Measurements from ENCODE around the gene ANKLE2. TPM values are rescaled to one million over a fixed set of nuclear protein-coding genes. Genes with fewer than 3 reads are reported as not detected.
A peak's percentile ranks its signal among the peaks of the same experiment; 100 is the strongest.

ANKLE2 gene
- total and polyA plus RNA-seq, 10 of the 15 experiments (the other 5 are each of a cell fraction or from before 2014, with no cell fraction given): 4.3 to 89.4 (median 53.0) TPM

GRCh38 chr12:132700212-132700822 lies 61.3 kb downstream of the ANKLE2 start (continued):
- TF ChIP-seq ZBTB4 (CRISPR knock-in tag; IDR thresholded peaks at IDR 0.05) (no peak), BHLHE40 (IDR thresholded peaks at IDR 0.05; ENCODE audit: borderline replicate concordance in 1 of 2, low read depth in 2 of 2, low read length in 1 of 2) (peak; percentile 95 to 97), STAT1 (conservative IDR thresholded peaks at IDR 0.05) (no peak), KLF5 (IDR thresholded peaks at IDR 0.05; ENCODE audit: partially characterized antibody) (no peak), RAD51 (IDR thresholded peaks at IDR 0.05) (peak; percentile 84), SMARCA5 (IDR thresholded peaks at IDR 0.05) (no peak), SUZ12 (IDR thresholded peaks at IDR 0.05; ENCODE audit: unreplicated experiment) (no peak), FOS (IDR thresholded peaks at IDR 0.05; ENCODE audit: borderline replicate concordance, extremely low read depth, insufficient read length) (no peak), BACH1 (IDR thresholded peaks at IDR 0.05; ENCODE audit: borderline replicate concordance) (no peak), IKZF2 (IDR thresholded peaks at IDR 0.05) (peak in 1 of 2 experiments; percentile 65; a peak in 3 of 4 replicates), E4F1 (IDR thresholded peaks at IDR 0.05; ENCODE audit: borderline replicate concordance, partially characterized antibody) (no peak), RFX5 (IDR thresholded peaks at IDR 0.05; ENCODE audit: low read depth, low read length) (no peak), ZSCAN29 (IDR thresholded peaks at IDR 0.05) (no peak), CHD4 (IDR thresholded peaks at IDR 0.05) (no peak), ZNF687 (IDR thresholded peaks at IDR 0.05) (no peak), MTA2 (IDR thresholded peaks at IDR 0.05; ENCODE audit: low read depth) (peak; percentile 85), E2F4 (IDR thresholded peaks at IDR 0.05; ENCODE audit: low read depth, low read length) (no peak), NR2F1 (conservative IDR thresholded peaks at IDR 0.05) (peak; percentile 50; the same call in 1 of the 2 replicates), MEF2A (IDR thresholded peaks at IDR 0.05; ENCODE audit: insufficient read depth, low read depth, low read length) (0 out of 2 replicates have a peak, but pooled peaks have one; percentile 63), NRF1 (conservative IDR thresholded peaks at IDR 0.05; ENCODE audit: low read depth, low read length) (no peak), SREBF1 (IDR thresholded peaks at IDR 0.05; ENCODE audit: low read length) (no peak)
